ENCODE data around the gene TRIM24.

TRIM24 gene

DNA sequence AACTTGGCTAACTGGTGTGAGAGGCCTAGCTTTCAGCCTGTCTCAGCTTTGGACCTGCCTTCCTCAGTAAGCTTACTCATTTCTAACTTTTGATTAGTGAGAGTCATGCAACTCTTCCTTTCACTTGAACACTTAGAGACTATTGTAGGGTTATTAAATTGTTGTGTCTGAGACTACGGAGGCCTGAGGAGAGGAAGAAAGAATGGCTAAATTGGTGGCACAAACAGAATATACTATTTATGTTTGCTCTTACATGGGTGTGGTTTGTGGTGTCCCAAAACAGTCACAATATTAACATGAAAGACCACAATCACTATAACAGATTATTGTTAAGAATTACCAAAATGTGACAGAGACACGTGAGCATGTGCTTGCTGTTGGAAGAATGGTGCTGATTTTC, 82.1 kb downstream of the TRIM24 start:
- DNase-seq: no peak

GRCh38 chr7:138543739-138544138, 83.7 kb downstream of the TRIM24 start:
- no peak for DNase-seq

GRCh38 chr7:138545123-138545522, 85.1 kb downstream of the TRIM24 start:
- no peak for DNase-seq

- no peak for DNase-seq
Observed at GRCh38 chr7:138546064-138546619, 86.1 kb downstream of the TRIM24 start.

- DNase-seq: no peak
Observed at GRCh38 chr7:138546829-138547228, 86.8 kb downstream of the TRIM24 start.

DNA sequence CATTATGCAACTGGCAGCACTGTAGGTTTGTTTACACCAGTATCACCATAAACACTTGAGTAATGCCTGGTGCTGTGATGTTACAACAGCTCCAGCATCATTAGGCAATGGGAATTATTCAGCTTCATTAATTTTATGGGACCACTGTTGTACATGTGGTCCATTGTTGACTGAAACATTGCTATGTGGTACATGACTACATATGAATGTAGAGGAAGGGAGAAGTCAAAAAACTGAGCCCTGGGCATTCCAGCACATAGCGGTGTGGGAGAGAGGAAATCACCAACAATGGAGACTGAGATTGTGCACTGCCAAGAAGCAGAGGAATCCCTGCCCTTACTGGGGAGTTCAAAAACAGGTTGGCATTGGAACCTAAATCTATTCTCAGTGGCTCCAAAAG, 89.0 kb downstream of the TRIM24 start:
- no peak for DNase-seq

GRCh38 chr7:138550337-138550736, 90.3 kb downstream of the TRIM24 start:
- DNase-seq: no peak

- DNase-seq: no peak
Observed at GRCh38 chr7:138551102-138551501, 91.0 kb downstream of the TRIM24 start.

DNA sequence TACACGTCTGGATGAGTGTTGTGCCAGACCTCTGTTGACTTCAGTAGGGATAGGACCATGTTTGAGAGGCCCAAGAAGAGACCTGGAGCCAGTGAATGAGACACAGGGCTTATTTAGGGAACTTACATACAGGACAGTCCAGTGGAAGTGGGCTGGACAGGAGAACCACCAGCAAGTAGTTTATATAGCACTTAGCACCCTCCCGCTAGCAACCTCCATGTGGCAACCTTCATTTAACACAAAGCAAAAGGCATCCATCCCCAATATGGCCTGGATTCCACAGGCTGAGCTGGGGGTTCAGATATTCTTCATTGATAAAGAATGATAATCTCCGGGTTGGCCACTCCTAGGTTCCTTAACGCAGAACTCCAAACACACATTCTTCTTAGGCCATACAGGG, 93.7 kb downstream of the TRIM24 start:
- DNase-seq: no peak

DNA sequence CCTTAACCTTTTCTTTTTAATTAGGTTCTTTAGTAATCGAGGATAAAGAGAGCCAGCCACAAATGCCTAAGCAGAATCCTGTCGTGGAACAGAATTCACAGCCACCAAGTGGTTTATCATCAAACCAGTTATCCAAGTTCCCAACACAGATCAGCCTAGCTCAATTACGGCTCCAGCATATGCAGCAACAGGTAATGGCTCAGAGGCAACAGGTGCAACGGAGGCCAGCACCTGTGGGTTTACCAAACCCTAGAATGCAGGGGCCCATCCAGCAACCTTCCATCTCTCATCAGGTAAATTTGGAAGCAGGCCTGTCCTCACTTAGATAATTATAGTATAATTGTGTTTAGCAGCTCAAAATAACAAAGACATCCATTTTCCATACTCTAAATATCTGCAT, 94.6 kb downstream of the TRIM24 start:
- no peak for DNase-seq

- no peak for DNase-seq
Observed at GRCh38 chr7:138555684-138556083, 95.6 kb downstream of the TRIM24 start.

DNA sequence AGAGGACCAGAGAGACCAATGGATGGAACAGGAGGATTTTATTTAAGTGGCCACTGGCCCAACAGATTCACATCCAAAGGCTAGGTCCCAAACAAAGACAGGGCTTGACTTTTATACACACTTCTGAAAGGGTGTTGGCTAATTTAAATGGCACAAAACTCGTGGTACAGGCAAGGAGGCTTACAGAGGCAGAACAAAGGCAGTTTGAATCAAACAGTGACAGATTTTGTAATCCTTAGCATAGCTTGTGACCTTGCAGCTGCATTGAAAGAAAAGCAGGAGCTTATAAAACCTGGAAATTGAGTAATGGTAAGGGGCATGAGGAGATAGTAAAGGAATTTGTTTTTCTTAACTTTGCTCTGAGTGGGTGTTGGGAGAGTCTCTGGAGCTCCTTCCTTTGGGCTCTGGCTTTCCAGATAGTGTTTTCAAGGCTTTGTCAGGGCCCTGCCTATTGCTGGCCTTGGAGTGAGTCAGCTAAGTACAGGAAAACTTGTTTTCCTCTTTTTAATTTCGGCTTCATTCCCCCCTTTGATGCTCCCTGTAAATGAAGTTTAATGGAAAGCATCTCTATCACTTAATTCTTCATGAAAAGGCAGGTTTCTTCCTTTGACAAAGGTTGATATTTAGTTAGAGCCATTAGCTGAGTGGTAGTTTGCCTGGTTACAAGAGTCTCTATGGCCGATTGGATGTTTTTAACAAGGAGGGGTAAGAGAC, 96.9 kb downstream of the TRIM24 start:
- no peak for DNase-seq

DNA sequence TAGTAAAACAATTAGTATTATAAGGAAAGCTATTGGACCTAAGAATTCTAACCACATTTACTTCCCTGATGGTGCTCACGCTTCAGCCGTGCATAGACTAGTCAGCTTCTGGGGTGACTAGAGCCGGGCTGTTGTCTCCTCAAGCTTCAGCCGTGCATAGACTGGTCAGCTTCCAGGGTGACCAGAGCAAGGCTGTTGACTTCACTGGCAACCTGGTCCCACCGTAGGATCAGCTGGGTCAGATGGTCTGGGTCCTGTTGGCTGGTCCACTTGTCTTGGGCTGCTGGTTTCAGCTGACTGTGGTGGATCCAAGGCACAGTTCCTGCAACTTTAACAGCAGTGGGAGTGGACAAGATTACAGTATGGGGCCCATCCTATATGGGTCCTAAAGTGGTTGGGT, 99.4 kb downstream of the TRIM24 start:
- no peak for DNase-seq

GRCh38 chr7:138563808-138564207, 103.7 kb downstream of the TRIM24 start:
- no peak for DNase-seq

DNA sequence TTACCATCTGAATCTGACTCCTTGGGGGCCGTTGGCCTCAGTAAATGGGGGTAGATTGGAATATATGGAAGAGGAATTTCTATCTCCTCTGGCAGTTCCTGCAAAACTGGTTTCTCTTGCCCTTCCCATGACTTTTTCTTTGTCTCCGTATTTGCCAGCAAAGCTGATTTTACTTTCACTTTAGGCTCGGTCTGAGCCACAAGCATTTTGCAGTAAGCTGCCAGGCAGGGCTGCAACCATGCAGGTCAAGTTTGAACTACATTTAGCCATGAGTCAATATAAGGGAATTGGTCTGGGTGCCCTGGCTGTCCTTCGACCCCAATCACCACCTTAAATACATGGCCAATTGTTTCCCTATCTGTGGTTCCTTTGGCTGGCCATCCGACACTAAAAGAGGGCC, 104.3 kb downstream of the TRIM24 start:
- DNase-seq: no peak

DNA sequence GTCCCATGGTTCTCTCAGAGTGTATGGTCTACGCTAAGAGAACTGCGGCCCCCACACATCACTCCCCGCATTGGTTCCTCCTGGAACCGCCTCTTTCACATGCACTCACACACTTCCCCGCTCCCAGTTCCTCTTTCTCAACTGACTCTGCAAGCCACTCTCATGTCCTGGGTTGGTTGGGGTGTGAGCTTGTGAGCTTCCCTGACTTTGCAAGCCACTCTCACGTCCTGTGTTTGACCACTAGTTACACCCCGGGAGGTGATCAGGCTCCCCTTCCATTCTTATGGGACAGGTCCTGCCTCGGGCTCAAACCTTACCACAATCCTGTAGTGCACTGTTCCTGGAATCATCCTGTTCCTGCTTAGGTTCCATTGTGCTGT, 105.0 kb downstream of the TRIM24 start:
- DNase-seq: no peak

- DNase-seq: no peak
Observed at GRCh38 chr7:138565451-138566114, 105.5 kb downstream of the TRIM24 start.

GRCh38 chr7:138568655-138569054, 108.6 kb downstream of the TRIM24 start:
- no peak for DNase-seq

DNA sequence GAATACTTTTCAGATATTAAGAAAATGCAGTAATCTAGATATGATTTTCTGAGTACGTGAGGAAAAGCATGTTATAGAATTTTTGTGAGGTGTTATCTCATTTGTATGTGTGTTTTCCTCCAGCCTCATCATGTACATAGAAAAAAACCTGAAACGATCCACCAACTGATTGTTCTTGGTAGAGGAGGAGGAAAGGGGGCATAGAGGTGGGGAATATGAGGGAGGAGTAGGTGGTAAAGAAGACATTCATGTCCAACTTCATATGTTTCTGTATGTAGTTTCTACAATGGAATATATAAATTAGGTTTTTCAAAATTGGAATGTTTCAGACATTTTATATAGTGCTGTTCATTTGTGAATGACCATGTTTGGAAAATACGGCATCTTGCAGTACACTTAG, 109.4 kb downstream of the TRIM24 start:
- DNase-seq: no peak

GRCh38 chr7:138570715-138571114, 110.7 kb downstream of the TRIM24 start:
- DNase-seq: no peak

GRCh38 chr7:138573741-138574140, 113.7 kb downstream of the TRIM24 start:
- no peak for DNase-seq

DNA sequence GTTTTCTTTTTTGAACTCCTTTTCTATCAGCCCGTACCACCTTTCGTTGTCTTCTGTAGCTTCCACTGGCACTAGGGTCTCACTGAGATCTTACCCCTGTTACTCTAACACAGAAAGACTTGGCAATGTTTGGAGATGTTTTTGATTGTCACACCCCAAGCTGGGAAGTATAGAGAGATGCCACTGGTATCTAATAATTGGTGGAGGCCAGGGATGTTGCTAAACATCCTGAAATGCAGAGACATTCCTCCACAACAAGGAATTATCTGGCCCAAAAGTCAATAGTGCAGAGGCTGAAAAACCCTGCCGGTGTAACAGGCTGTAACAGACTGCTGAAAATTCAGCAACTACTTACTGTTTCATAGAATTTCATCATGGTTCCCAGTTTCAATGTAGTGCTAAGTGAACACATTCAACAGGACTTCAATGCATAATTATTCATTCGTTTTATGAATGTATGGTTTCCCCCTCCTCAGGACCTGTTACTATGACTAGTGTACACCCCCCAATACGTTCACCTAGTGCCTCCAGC, 115.9 kb downstream of the TRIM24 start:
- DNase-seq: no peak

- no peak for DNase-seq
Observed at GRCh38 chr7:138579136-138579535, 119.1 kb downstream of the TRIM24 start.

DNA sequence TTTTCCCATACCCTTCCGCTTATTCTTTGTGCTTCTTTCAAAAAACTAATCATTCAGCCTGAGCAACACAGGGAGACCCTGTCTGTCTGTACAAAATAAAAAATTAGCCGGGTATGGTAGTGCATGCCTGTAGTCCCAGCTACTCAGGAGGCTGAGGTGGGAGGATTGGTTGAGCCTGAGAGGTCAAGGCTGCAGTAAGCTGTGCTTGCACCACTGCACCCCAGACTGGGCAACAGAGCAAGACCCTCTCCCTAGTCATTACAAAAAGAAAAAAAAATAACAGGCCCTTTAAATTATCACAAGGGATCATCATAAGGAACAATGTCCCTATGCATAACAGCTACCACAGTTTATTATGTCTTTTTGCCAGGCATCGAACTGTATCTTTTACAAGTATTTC, 119.6 kb downstream of the TRIM24 start:
- DNase-seq: no peak
